ENCODE data around the gene SYNGR2.

SYNGR2 gene

GRCh38 chr17:78173097-78173715 is 4.8 kb downstream of the SYNGR2 start:
- no peak for FAIRE-seq

GRCh38 chr17:78174346-78174869 is 6.0 kb downstream of the SYNGR2 start:
- no peak for FAIRE-seq

GRCh38 chr17:78174870-78175642 is 6.7 kb downstream of the SYNGR2 start:
- no peak for FAIRE-seq

- no peak for FAIRE-seq
These were observed 7.2 kb downstream of the SYNGR2 start for GRCh38 chr17:78175643-78175981.

GRCh38 chr17:78176548-78177025 is 8.2 kb downstream of the SYNGR2 start:
- FAIRE-seq: no peak

GRCh38 chr17:78179372-78179771 is 11.0 kb downstream of the SYNGR2 start:
- no peak for FAIRE-seq

GRCh38 chr17:78180083-78180482 is 11.7 kb downstream of the SYNGR2 start:
- FAIRE-seq: no peak

- no peak for FAIRE-seq
These were observed 12.1 kb downstream of the SYNGR2 start for GRCh38 chr17:78180508-78180907.

GRCh38 chr17:78182504-78182903 is 14.1 kb downstream of the SYNGR2 start:
- no peak for FAIRE-seq

GRCh38 chr17:78183916-78184315 is 15.5 kb downstream of the SYNGR2 start:
- FAIRE-seq: no peak

- no peak for FAIRE-seq
These were observed 16.0 kb downstream of the SYNGR2 start for GRCh38 chr17:78184351-78184750.

GRCh38 chr17:78184868-78185267 is 16.5 kb downstream of the SYNGR2 start:
- no peak for FAIRE-seq

GRCh38 chr17:78185981-78186691 is 17.8 kb downstream of the SYNGR2 start:
- FAIRE-seq: no peak

GRCh38 chr17:78186692-78187595 is 18.6 kb downstream of the SYNGR2 start, which contains the start of the genes AFMID and TK1:
Gene AFMID (plus strand): TSS chr17:78187362. CDS start chr17:78187371, 9 bp downstream.
Gene TK1 (minus strand): TSS chr17:78187052. CDS start chr17:78186994, 58 bp downstream.
- FAIRE-seq: no peak

GRCh38 chr17:78196716-78197115 is 28.3 kb downstream of the SYNGR2 start:
- no peak for FAIRE-seq

GRCh38 chr17:78197147-78197832 is 28.9 kb downstream of the SYNGR2 start:
- no peak for FAIRE-seq

GRCh38 chr17:78200451-78200850 is 32.1 kb downstream of the SYNGR2 start:
- FAIRE-seq: no peak

- FAIRE-seq: no peak
These were observed 34.3 kb downstream of the SYNGR2 start for GRCh38 chr17:78202666-78203065.

- no peak for FAIRE-seq
These were observed 36.2 kb downstream of the SYNGR2 start for GRCh38 chr17:78204387-78205123.

- no peak for FAIRE-seq
These were observed 36.9 kb downstream of the SYNGR2 start for GRCh38 chr17:78205124-78205775.

Measured in colon (tissue), 2 donors.